ENCODE results near the gene C9. TPM values are rescaled to one million over a fixed set of nuclear protein-coding genes. Genes with fewer than 3 reads are reported as not detected.

C9 gene
- not detected for total RNA-seq

DNA sequence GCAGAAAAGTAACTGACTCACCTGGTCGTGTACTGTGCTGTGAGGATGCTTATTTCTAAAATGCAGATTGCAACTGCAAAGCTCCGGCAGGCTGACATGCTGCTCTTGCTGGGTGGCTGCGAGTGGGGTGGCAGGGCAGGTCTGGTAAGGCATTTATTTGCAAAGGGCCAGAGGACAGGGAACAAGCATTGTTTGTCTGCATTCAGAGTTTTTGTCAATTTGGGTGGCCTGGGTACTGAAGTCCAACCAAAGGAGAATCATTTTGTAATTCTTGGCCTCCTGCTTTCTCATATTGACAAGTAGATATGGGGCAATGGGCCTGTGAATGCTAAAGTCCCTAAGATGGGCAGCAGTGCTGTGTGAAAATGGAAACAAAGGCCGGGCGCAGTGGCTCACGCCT is at the start of gene C9:
Gene C9 (minus strand): TSS at position 129 of the 400 bp plus-strand sequence. CDS start 31 bp downstream, at position 98.
- DNase-seq: no peak
- Histone ChIP-seq H3K9me3 (no peaks in the 10 kb centered on the region), H3K4me3 (replicated peaks in 1 of 3) (no peak within 1 kb of the TSS), H3K27ac (no peak within 1 kb of the TSS), H3K27me3 (no peaks in the 10 kb centered on the region), H3K36me3 (no peaks in the 10 kb centered on the region), H3K4me1 (no peaks in the 10 kb centered on the region)
- no peak for TF ChIP-seq POLR2A (IDR thresholded peaks at IDR 0.05)
- TF ChIP-seq, protein P1, sequence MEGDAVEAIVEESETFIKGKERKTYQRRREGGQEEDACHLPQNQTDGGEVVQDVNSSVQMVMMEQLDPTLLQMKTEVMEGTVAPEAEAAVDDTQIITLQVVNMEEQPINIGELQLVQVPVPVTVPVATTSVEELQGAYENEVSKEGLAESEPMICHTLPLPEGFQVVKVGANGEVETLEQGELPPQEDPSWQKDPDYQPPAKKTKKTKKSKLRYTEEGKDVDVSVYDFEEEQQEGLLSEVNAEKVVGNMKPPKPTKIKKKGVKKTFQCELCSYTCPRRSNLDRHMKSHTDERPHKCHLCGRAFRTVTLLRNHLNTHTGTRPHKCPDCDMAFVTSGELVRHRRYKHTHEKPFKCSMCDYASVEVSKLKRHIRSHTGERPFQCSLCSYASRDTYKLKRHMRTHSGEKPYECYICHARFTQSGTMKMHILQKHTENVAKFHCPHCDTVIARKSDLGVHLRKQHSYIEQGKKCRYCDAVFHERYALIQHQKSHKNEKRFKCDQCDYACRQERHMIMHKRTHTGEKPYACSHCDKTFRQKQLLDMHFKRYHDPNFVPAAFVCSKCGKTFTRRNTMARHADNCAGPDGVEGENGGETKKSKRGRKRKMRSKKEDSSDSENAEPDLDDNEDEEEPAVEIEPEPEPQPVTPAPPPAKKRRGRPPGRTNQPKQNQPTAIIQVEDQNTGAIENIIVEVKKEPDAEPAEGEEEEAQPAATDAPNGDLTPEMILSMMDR (IDR thresholded peaks at IDR 0.05): no peak
- 74 to 82% methylated on average over 6 of the region's 6 CpGs for WGBS, 2 donors
- intact Hi-C loops (cut with DNase I): no loop called here

DNA sequence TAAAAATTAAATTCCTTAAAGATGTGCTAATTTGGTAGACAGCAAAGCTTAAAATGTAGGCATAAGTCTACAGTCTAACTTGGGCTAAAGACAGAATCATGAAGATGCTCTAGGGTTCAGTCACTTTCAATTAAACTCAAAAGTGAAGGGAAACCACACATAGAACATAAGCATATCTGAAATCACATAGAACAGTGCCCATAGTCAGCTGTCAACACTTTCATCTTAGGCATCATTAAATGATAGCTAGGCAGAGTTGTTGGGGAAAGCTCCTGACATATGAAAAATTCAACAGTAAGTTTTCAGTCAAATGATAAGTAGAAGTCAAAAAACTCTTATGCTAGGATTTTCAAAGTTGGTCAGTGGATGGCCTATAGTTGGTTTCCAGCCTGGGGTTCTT is 49.5 kb upstream of the C9 start:
- TF ChIP-seq POLR2A (IDR thresholded peaks at IDR 0.05): no peak
- TF ChIP-seq, protein P1 (IDR thresholded peaks at IDR 0.05): no peak
- Histone ChIP-seq H3K4me3 (replicated peaks in 1 of 3) (no peak overlapping the region), H3K27me3 (no peaks in the 10 kb centered on the region), H3K9me3 (no peaks in the 10 kb centered on the region), H3K36me3 (no peaks in the 10 kb centered on the region), H3K4me1 (peaks cover 6 to 11% of the 10 kb centered on the region in 2 donors), H3K27ac (no peak overlapping the region)
- intact Hi-C loops (cut with DNase I): no loop called here
- DNase-seq: no peak

DNA sequence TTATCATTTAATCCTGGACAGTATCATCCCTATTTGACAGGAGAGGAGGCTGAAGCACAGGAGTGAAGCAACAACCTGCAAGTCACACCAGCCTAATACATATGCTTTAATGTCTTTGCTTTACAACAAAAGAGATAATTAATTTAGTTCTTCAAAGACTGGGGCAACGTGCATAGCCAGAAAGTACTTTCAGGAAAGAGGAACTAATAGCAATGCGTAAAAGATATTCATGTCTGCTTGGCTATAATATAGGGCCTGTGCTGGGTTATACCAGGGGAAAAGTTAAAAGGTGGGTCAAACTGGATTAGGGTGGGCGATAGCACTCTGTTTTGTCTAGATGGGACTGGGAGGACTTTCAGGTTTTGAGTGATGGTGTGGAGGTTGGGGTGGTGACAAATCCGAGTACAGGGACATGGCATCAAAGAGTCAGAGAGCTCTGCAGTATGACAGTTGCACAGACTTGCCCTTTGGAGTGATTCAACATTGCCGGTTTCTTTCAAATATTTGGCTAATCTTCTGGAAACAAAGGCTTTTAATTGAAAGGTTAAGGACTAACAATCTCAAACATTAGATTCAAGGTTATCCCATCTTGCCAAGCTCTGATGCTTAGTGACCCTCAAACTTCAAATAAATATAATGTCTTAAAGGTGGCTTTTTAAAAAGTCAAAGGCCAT is 48.6 kb upstream of the C9 start:
- intact Hi-C loops (cut with DNase I): no loop called here
- Histone ChIP-seq H3K4me1 (peaks cover 9 to 19% of the 10 kb centered on the region in 2 donors), H3K27me3 (no peaks in the 10 kb centered on the region), H3K4me3 (replicated peaks in 1 of 3) (no peak overlapping the region), H3K36me3 (no peaks in the 10 kb centered on the region), H3K27ac (no peak overlapping the region), H3K9me3 (no peaks in the 10 kb centered on the region)
- WGBS, 2 donors: 71 to 75% methylated on average over 5 of the region's 5 CpGs
- no peak for TF ChIP-seq POLR2A (IDR thresholded peaks at IDR 0.05)
- TF ChIP-seq, protein P1 (IDR thresholded peaks at IDR 0.05): no peak
- no peak for DNase-seq

DNA sequence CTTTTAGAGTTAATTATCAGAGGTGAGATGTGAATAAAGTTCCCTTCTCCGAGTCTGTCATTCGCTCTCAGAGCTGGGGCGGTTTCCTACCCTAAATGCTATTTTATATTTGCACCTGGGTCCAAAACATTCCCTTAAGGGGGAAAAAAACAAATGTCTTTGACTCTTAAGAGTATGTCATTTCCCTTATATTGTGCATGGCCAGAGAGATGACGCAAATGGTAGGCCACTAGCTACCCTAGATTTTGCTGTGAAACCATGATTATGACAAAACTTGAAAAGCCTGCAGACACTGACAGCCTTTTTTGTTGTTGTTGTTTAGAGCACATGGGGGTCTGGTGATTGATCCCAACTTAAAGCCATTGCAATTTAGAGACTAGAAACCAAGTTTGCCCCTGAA is 47.7 kb upstream of the C9 start:
- WGBS, 2 donors: 94 to 95% methylated on average over 4 of the region's 4 CpGs
- H3K4me3 ChIP-seq (replicated peaks in 1 of 3): no peak overlapping the region
- no peak overlapping the region for H3K27ac ChIP-seq
- H3K4me1 ChIP-seq: peaks cover 9 to 19% of the 10 kb centered on the region in 2 donors
- H3K9me3 ChIP-seq: no peaks in the 10 kb centered on the region
- no peaks in the 10 kb centered on the region for H3K36me3 ChIP-seq
- intact Hi-C loops (cut with DNase I): no loop called here
- DNase-seq: no peak
- TF ChIP-seq POLR2A (IDR thresholded peaks at IDR 0.05): no peak
- TF ChIP-seq, protein P1 (IDR thresholded peaks at IDR 0.05): no peak
- H3K27me3 ChIP-seq: no peaks in the 10 kb centered on the region

DNA sequence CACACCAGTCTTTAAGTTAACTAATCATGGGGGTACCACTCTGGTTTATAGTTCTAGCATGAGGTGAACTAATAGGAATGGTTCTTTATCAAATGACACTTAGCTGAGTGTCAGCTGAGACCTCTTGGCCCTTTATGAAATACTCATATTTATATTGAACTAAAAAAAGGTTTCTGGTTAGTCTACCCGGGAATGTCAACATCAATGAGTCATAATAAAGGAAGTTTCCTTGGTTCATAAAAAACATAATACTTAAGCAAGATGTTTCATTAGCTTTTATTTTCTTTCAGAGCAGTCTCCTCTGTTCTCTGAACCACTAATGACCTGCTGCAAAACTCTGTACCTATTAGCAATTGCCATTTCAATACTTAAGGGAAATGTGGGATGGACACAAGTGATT is 46.8 kb upstream of the C9 start:
- intact Hi-C loops (cut with DNase I): no loop called here

More for the DNA sequence above, 46.8 kb upstream of the C9 start:
- WGBS, 2 donors: 56 to 59% methylated on average over 1 of the region's 1 CpG
- H3K9me3 ChIP-seq: no peaks in the 10 kb centered on the region
- H3K27ac ChIP-seq: peak overlapping the region in 2 of 3 donors; percentile 45 to 46
- H3K27me3 ChIP-seq: no peaks in the 10 kb centered on the region
- peaks cover 9 to 16% of the 10 kb centered on the region in 2 donors for H3K4me1 ChIP-seq
- DNase-seq: no peak
- H3K36me3 ChIP-seq: no peaks in the 10 kb centered on the region
- TF ChIP-seq, protein P1 (IDR thresholded peaks at IDR 0.05): no peak
- H3K4me3 ChIP-seq (replicated peaks in 1 of 3): no peak overlapping the region
